ENCODE data around the gene ADAMTSL3.

GRCh38 chr15:83658430-83659416 is 4.8 kb downstream of the ADAMTSL3 start:
- TF ChIP-seq CTCF (conservative IDR thresholded peaks at IDR 0.05; ENCODE audit: low read depth in 2 of 2) (no peak), REST (IDR thresholded peaks at IDR 0.05; ENCODE audit: unreplicated experiment) (no peak), EZH2 (IDR thresholded peaks at IDR 0.05; ENCODE audit: low read depth, unreplicated experiment) (no peak), ETS1 (IDR thresholded peaks at IDR 0.05) (no peak), ZNF114 (CRISPR knock-in tag; IDR thresholded peaks at IDR 0.05) (no peak), EZH2phosphoT487 (IDR thresholded peaks at IDR 0.05; ENCODE audit: unreplicated experiment) (no peak), JUNB (IDR thresholded peaks at IDR 0.05; ENCODE audit: unreplicated experiment) (no peak)
